Measurements from ENCODE around the gene UBR1. TPM values are rescaled to one million over a fixed set of nuclear protein-coding genes. Genes with fewer than 3 reads are reported as not detected.

Gene UBR1
- total RNA-seq, 4 donors from 2014 or later, result 21.3 to 40.7 (median 28.7) TPM

- Histone ChIP-seq H3K4me1 (no peaks in the 10 kb centered on the region), H3K4me3 (no peak overlapping the region), H3K36me3 (peaks cover 3 to 84% (median 48%) of the 10 kb centered on the region in 4 donors), H3K27me3 (no peaks in the 10 kb centered on the region), H3K9me3 (no peaks in the 10 kb centered on the region), H3K27ac (replicated peaks in 1 of 4) (no peak overlapping the region)
- TF ChIP-seq CTCF (IDR thresholded peaks at IDR 0.05) (no peak), EP300 (IDR thresholded peaks at IDR 0.05) (no peak), POLR2A (IDR thresholded peaks at IDR 0.05; ENCODE audit: low read depth) (no peak), POLR2AphosphoS5 (IDR thresholded peaks at IDR 0.05) (no peak)
- no peak for DNase-seq (ENCODE audit: extremely low spot score)
- 86% methylated on average over 8 of the region's 8 CpGs for WGBS
- intact Hi-C loops (cut with DNase I), result no loop called here
Observed at GRCh38 chr15:43067717-43068461, 37.9 kb downstream of the UBR1 start.

- peaks cover 72 to 99% (median 86%) of the 10 kb centered on the region in 4 donors for H3K36me3 ChIP-seq
- TF ChIP-seq POLR2A (IDR thresholded peaks at IDR 0.05; ENCODE audit: low read depth) (no peak), CTCF (IDR thresholded peaks at IDR 0.05) (no peak), POLR2AphosphoS5 (IDR thresholded peaks at IDR 0.05) (no peak), EP300 (IDR thresholded peaks at IDR 0.05) (no peak)
Observed at GRCh38 chr15:43056696-43057095, 49.1 kb downstream of the UBR1 start.

GRCh38 chr15:43052860-43053259 is 53.0 kb downstream of the UBR1 start:
- TF ChIP-seq POLR2AphosphoS5 (IDR thresholded peaks at IDR 0.05) (no peak), EP300 (IDR thresholded peaks at IDR 0.05) (no peak), CTCF (IDR thresholded peaks at IDR 0.05) (no peak), POLR2A (IDR thresholded peaks at IDR 0.05; ENCODE audit: low read depth) (no peak)
- Histone ChIP-seq H3K27me3 (no peaks in the 10 kb centered on the region), H3K9me3 (no peaks in the 10 kb centered on the region), H3K27ac (replicated peaks in 1 of 4) (no peak overlapping the region), H3K4me3 (no peak overlapping the region), H3K36me3 (peaks cover 52 to 92% (median 74%) of the 10 kb centered on the region in 4 donors), H3K4me1 (peaks cover 0 to 4% (median 0%) of the 10 kb centered on the region in 4 donors)
- DNase-seq (ENCODE audit: extremely low spot score), result no peak
- intact Hi-C loops (cut with DNase I), result no loop called here
- WGBS, result 87% methylated on average over 1 of the region's 1 CpG

More at GRCh38 chr15:43056696-43057095, 49.1 kb downstream of the UBR1 start:
- Histone ChIP-seq H3K27ac (replicated peaks in 1 of 4) (no peak overlapping the region), H3K27me3 (no peaks in the 10 kb centered on the region), H3K9me3 (no peaks in the 10 kb centered on the region), H3K4me3 (no peak overlapping the region), H3K4me1 (no peaks in the 10 kb centered on the region)
- intact Hi-C loops (cut with DNase I), result no loop called here
- DNase-seq (ENCODE audit: extremely low spot score), result no peak

- WGBS, result 95% methylated on average over 2 of the region's 2 CpGs
- Histone ChIP-seq H3K9me3 (no peaks in the 10 kb centered on the region), H3K27ac (replicated peaks in 1 of 4) (no peak overlapping the region), H3K4me1 (peaks cover 0 to 4% (median 0%) of the 10 kb centered on the region in 4 donors), H3K4me3 (no peak overlapping the region), H3K27me3 (no peaks in the 10 kb centered on the region), H3K36me3 (peaks cover 27 to 93% (median 78%) of the 10 kb centered on the region in 4 donors)
- TF ChIP-seq EP300 (IDR thresholded peaks at IDR 0.05) (no peak), POLR2A (IDR thresholded peaks at IDR 0.05; ENCODE audit: low read depth) (no peak), POLR2AphosphoS5 (IDR thresholded peaks at IDR 0.05) (no peak), CTCF (IDR thresholded peaks at IDR 0.05) (no peak)
- intact Hi-C loops (cut with DNase I), result no loop called here
- no peak for DNase-seq (ENCODE audit: extremely low spot score)
Observed at GRCh38 chr15:43048935-43049334, 56.9 kb downstream of the UBR1 start.
